PC-3 (cell line): ENCODE measurements around the gene SLC39A6. TPM values are rescaled to one million over a fixed set of nuclear protein-coding genes. Genes with fewer than 3 reads are reported as not detected.
"Not testable (repeated sequence)": the region's sequence is repeated elsewhere in the genome, so short reads cannot be mapped to it uniquely, and the experiment has no call there.

Experiments
- ATAC-seq: fragments of 200-7000 bp; cut with Tn5 transposase; 2 replicates; pipeline ENCODE4 v1.9.1; 2020; ENCODE audit warnings: mild to moderate bottlenecking, moderate library complexity
- BruUV-seq: library from RNA; stranded (reverse); fragments of 400-500 nt; replicated peaks from 2 replicates; lab custom pipeline; 2021; lab: Mats Ljungman, UMichigan
- CTCF ChIA-PET: fragments of 300-600 bp; sonication (Branson Sonifier 250); formaldehyde crosslinking; loops from one replicate; lab custom pipeline; 2022; ENCODE audit warnings: antibody characterized with exemption; lab: Charles Lee
- POLR2A ChIA-PET: fragments of 300-600 bp; sonication (Branson Sonifier 250); formaldehyde crosslinking; loops from one replicate; lab custom pipeline; 2022; ENCODE audit warnings: antibody characterized with exemption; ENCODE audit not compliant: unreplicated experiment; lab: Charles Lee
- DNase-seq: peaks from one replicate; pipeline ENCODE4 v3.0.0-alpha.2; 2015
- H2AFZ ChIP-seq: fragments of 300-600 bp; sonication (generic); 2 replicates; pipeline ENCODE4 v1.6.0; 2016; ENCODE audit warnings: antibody characterized with exemption, low read length
- H3F3A ChIP-seq: fragments of 300-600 bp; sonication (generic); one replicate; pipeline ENCODE4 v1.6.0; 2017; ENCODE audit warnings: antibody characterized with exemption, low read length, control low read depth, mild to moderate bottlenecking; ENCODE audit not compliant: unreplicated experiment
- H3K27ac ChIP-seq: fragments of 300-600 bp; sonication (generic); 2 replicates; pipeline ENCODE4 v1.5.1; 2016; ENCODE audit warnings: mild to moderate bottlenecking, low read length
- H3K27me3 ChIP-seq: fragments of 300-600 bp; sonication (generic); 2 replicates; pipeline ENCODE4 v1.6.1; 2016; ENCODE audit warnings: low read length, mixed read lengths
- H3K36me3 ChIP-seq: fragments of 300-600 bp; sonication (generic); 2 replicates; pipeline ENCODE4 v1.6.1; 2016; ENCODE audit warnings: low read depth, mixed run types, low read length, mixed read lengths
- H3K4me1 ChIP-seq: fragments of 300-600 bp; sonication (generic); 2 replicates; pipeline ENCODE4 v1.5.1; 2016; ENCODE audit warnings: low read length; ENCODE audit not compliant: insufficient read depth
- H3K4me2 ChIP-seq: fragments of 300-600 bp; sonication (generic); 2 replicates; pipeline ENCODE4 v1.6.0; 2016; ENCODE audit warnings: low read length
- H3K4me3 ChIP-seq: fragments of 300-600 bp; sonication (generic); 2 replicates; pipeline ENCODE4 v1.5.1; 2016; ENCODE audit warnings: mild to moderate bottlenecking, low read length, mixed read lengths
- H3K79me2 ChIP-seq: fragments of 300-600 bp; sonication (generic); 2 replicates; pipeline ENCODE4 v1.6.1; 2017; ENCODE audit warnings: low read length, mixed read lengths
- H3K9ac ChIP-seq: fragments of 300-600 bp; sonication (generic); 2 replicates; pipeline ENCODE4 v1.6.0; 2016; ENCODE audit warnings: mild to moderate bottlenecking, low read length
- H3K9me2 ChIP-seq: fragments of 300-600 bp; sonication (generic); replicated peaks from 2 replicates; pipeline ENCODE4 v1.6.1; 2016; ENCODE audit warnings: mixed run types, low read length, mixed read lengths
- H3K9me3 ChIP-seq: fragments of 300-600 bp; sonication (generic); 2 replicates; pipeline ENCODE4 v1.6.1; 2016; ENCODE audit warnings: low read length, mixed read lengths
- H4K20me1 ChIP-seq: fragments of 300-600 bp; sonication (generic); 2 replicates; pipeline ENCODE4 v1.6.1; 2016; ENCODE audit warnings: low read length, mixed read lengths
- CTCF ChIP-seq: fragments of 300-600 bp; sonication (generic); conservative IDR thresholded peaks from 2 replicates; pipeline ENCODE4 v1.5.1; 2017; ENCODE audit warnings: antibody characterized with exemption, low read depth, mild to moderate bottlenecking, low read length
- EZH2 ChIP-seq: fragments of 300-600 bp; sonication (generic); IDR thresholded peaks from one replicate; pipeline ENCODE4 v1.6.1; 2017; ENCODE audit warnings: antibody characterized with exemption, mild to moderate bottlenecking, low read length; ENCODE audit not compliant: unreplicated experiment
- EZH2phosphoT487 ChIP-seq: fragments of 300-600 bp; sonication (generic); IDR thresholded peaks from 2 replicates; pipeline ENCODE4 v1.6.1; 2018; ENCODE audit warnings: mild to moderate bottlenecking, antibody characterized with exemption, low read length, borderline replicate concordance
- intact Hi-C: fragments of 100-400 bp; cut with micrococcal nuclease; formaldehyde crosslinking; loops from 2 replicates; pipeline ENCODE4 v1.9.0; 2023
- total RNA-seq: library from RNA; depleted of rRNA; stranded (reverse); fragments of >200 nt; gene quantifications from 2 replicates; pipeline ENCODE4 v1.2.3, GENCODE V29; 2014

SLC39A6 gene
- total RNA-seq, 1 experiment from 2014 or later, result 25.5 TPM

- no peak overlapping the region for H2AFZ ChIP-seq
- H3K9me3 ChIP-seq, result no peaks in the 10 kb centered on the region
- no peak overlapping the region for H3K4me3 ChIP-seq
- H3F3A ChIP-seq, result no peaks in the 10 kb centered on the region
- no peaks in the 10 kb centered on the region for H4K20me1 ChIP-seq
- CTCF ChIA-PET, result no interaction called here
- H3K4me2 ChIP-seq, result no peak overlapping the region
- no peaks in the 10 kb centered on the region for H3K4me1 ChIP-seq
- POLR2A ChIA-PET, result no interaction called here
- no peaks in the 10 kb centered on the region for H3K27me3 ChIP-seq
- H3K36me3 ChIP-seq, result no peaks in the 10 kb centered on the region
- TF ChIP-seq EZH2phosphoT487 (no peak), EZH2 (no peak), CTCF (no peak)
- no TSS peak for BruUV-seq
- intact Hi-C loops, result loop anchor here (10.0 kb wide), 1 partner anchor 115 kb away; no protein-coding TSS in a partner anchor
- no peaks in the 10 kb centered on the region for H3K79me2 ChIP-seq
- DNase-seq (no peak), ATAC-seq (no peak)
- no peaks in the 10 kb centered on the region for H3K9me2 ChIP-seq
- H3K27ac ChIP-seq, result no peak overlapping the region
- no peak overlapping the region for H3K9ac ChIP-seq
Measured at GRCh38 chr18:36169938-36170337, 40.8 kb upstream of the SLC39A6 start.

- H3K9me3 ChIP-seq, H3K9me2 ChIP-seq, H3K27me3 ChIP-seq, H3K4me3 ChIP-seq, intact Hi-C loops, H3K4me2 ChIP-seq, H3K9ac ChIP-seq, H2AFZ ChIP-seq, POLR2A ChIA-PET, H3K4me1 ChIP-seq, H3K36me3 ChIP-seq, H4K20me1 ChIP-seq, BruUV-seq, H3K79me2 ChIP-seq, ATAC-seq, H3F3A ChIP-seq, H3K27ac ChIP-seq, CTCF ChIA-PET, DNase-seq: not testable (repeated sequence)
Measured at GRCh38 chr18:36168296-36168695, 39.2 kb upstream of the SLC39A6 start.

GRCh38 chr18:36167692-36168218, 38.6 kb upstream of the SLC39A6 start:
- H3K4me1 ChIP-seq, result no peaks in the 10 kb centered on the region
- no peak overlapping the region for H3K27ac ChIP-seq
- no TSS peak for BruUV-seq
- H3K9me2 ChIP-seq, result no peaks in the 10 kb centered on the region
- no peak for ATAC-seq
- no peaks in the 10 kb centered on the region for H4K20me1 ChIP-seq
- H3K36me3 ChIP-seq, result no peaks in the 10 kb centered on the region
- no peak overlapping the region for H2AFZ ChIP-seq
- CTCF ChIA-PET, result no interaction called here
- intact Hi-C loops, result no loop called here
- H3K9ac ChIP-seq, result no peak overlapping the region
- H3K79me2 ChIP-seq, result no peaks in the 10 kb centered on the region
- no peak overlapping the region for H3K4me3 ChIP-seq
- no peak overlapping the region for H3K4me2 ChIP-seq
- no peaks in the 10 kb centered on the region for H3K27me3 ChIP-seq
- no peak for TF ChIP-seq CTCF
- no peak for TF ChIP-seq EZH2
- TF ChIP-seq EZH2phosphoT487, result no peak
- POLR2A ChIA-PET, result no interaction called here
- no peak for DNase-seq
- H3F3A ChIP-seq, result no peaks in the 10 kb centered on the region
- H3K9me3 ChIP-seq, result no peaks in the 10 kb centered on the region
